OCI-LY1 (cell line): Measurements from ENCODE around the gene LSP1.
"Not testable (repeated sequence)": the region's sequence is repeated elsewhere in the genome, so short reads cannot be mapped to it uniquely, and the experiment has no call there.

Source experiments
- H2AFZ ChIP-seq: fragments of 200-600 bp; sonication (generic), shearing (Covaris generic); 2 replicates; pipeline ENCODE4 v1.6.0; 2014; ENCODE audit warnings: antibody characterized with exemption, mild to moderate bottlenecking, low read length
- H3F3A ChIP-seq: fragments of 200-600 bp; sonication (generic), shearing (Covaris generic); 2 replicates; pipeline ENCODE4 v1.6.0; 2014; ENCODE audit warnings: mild to moderate bottlenecking, antibody characterized with exemption, low read length, moderate library complexity; ENCODE audit not compliant: insufficient read depth
- H3K27ac ChIP-seq: fragments of 200-600 bp; sonication (generic); 2 replicates; pipeline ENCODE4 v1.5.1; 2014; ENCODE audit warnings: low read length, mixed run types, mild to moderate bottlenecking, low read depth; ENCODE audit not compliant: poor library complexity, severe bottlenecking
- H3K27me3 ChIP-seq: fragments of 200-600 bp; sonication (generic); 2 replicates; pipeline ENCODE4 v1.6.0; 2014; ENCODE audit warnings: antibody characterized with exemption, mild to moderate bottlenecking, low read length, moderate library complexity; ENCODE audit not compliant: insufficient read depth
- H3K36me3 ChIP-seq: fragments of 200-600 bp; sonication (generic); 2 replicates; pipeline ENCODE4 v1.6.1; 2014; ENCODE audit warnings: mild to moderate bottlenecking, antibody characterized with exemption, low read length, moderate library complexity, mixed read lengths; ENCODE audit not compliant: insufficient read depth
- H3K4me1 ChIP-seq: fragments of 200-600 bp; sonication (generic); 2 replicates; pipeline ENCODE4 v1.5.1; 2014; ENCODE audit warnings: mild to moderate bottlenecking, low read length, moderate library complexity; ENCODE audit not compliant: insufficient read depth, severe bottlenecking
- H3K4me2 ChIP-seq: fragments of 200-600 bp; sonication (generic), shearing (Covaris generic); 2 replicates; pipeline ENCODE4 v1.6.1; 2014; ENCODE audit warnings: low read length
- H3K4me3 ChIP-seq: fragments of 200-600 bp; sonication (generic); 2 replicates; pipeline ENCODE4 v1.5.1; 2014; ENCODE audit warnings: low read length, low read depth, mild to moderate bottlenecking, mixed read lengths; ENCODE audit not compliant: poor library complexity, severe bottlenecking
- H3K79me2 ChIP-seq: fragments of 200-600 bp; shearing (Covaris generic); 2 replicates; pipeline ENCODE4 v1.6.1; 2016; ENCODE audit warnings: mixed run types, low read length, mixed read lengths; ENCODE audit not compliant: insufficient read depth
- H3K9ac ChIP-seq: fragments of 200-600 bp; sonication (generic), shearing (Covaris generic); 2 replicates; pipeline ENCODE4 v1.6.1; 2014; ENCODE audit warnings: mild to moderate bottlenecking, low read length, mixed read lengths
- H3K9me2 ChIP-seq: fragments of 200-600 bp; sonication (generic), shearing (Covaris generic); 2 replicates; pipeline ENCODE4 v1.6.1; 2014; ENCODE audit warnings: low read depth, mild to moderate bottlenecking, low read length, mixed read lengths
- H3K9me3 ChIP-seq: fragments of 200-600 bp; shearing (Covaris generic); 2 replicates; pipeline ENCODE4 v1.6.1; 2014; ENCODE audit warnings: low read length, mixed read lengths
- H4K20me1 ChIP-seq: fragments of 200-600 bp; sonication (generic), shearing (Covaris generic); 2 replicates; pipeline ENCODE4 v1.6.0; 2016; ENCODE audit warnings: mild to moderate bottlenecking, low read length; ENCODE audit not compliant: insufficient read depth
- CTCF ChIP-seq: fragments of 200-600 bp; sonication (generic), shearing (Covaris generic); IDR thresholded peaks from 2 replicates; pipeline ENCODE4 v1.5.1; 2017; ENCODE audit warnings: mild to moderate bottlenecking, antibody characterized with exemption, low read length, moderate library complexity, mixed read lengths
- EZH2 ChIP-seq: fragments of 200-600 bp; sonication (generic), shearing (Covaris generic); IDR thresholded peaks from 2 replicates; pipeline ENCODE4 v1.8.0; 2017; ENCODE audit warnings: borderline replicate concordance, mixed run types, mild to moderate bottlenecking, antibody characterized with exemption, low read length, moderate library complexity, mixed read lengths

The LSP1 gene

GRCh38 chr11:1812801-1813200, 40.1 kb upstream of the LSP1 start:
- no peak overlapping the region for H3K9ac ChIP-seq
- H3K79me2 ChIP-seq, result no peaks in the 10 kb centered on the region
- no peaks in the 10 kb centered on the region for H3K4me1 ChIP-seq
- H3K27ac ChIP-seq, result no peak overlapping the region
- H3K9me3 ChIP-seq, result 0 out of 2 replicates have a peak, but pooled peaks cover 3% of the 10 kb centered on the region
- no peak for TF ChIP-seq CTCF
- TF ChIP-seq EZH2, result no peak
- H3K27me3 ChIP-seq, result peaks cover 6% of the 10 kb centered on the region; the same call in 1 of the 2 replicates
- H3F3A ChIP-seq, result no peaks in the 10 kb centered on the region
- no peak overlapping the region for H3K4me2 ChIP-seq
- no peaks in the 10 kb centered on the region for H3K36me3 ChIP-seq
- no peaks in the 10 kb centered on the region for H3K9me2 ChIP-seq
- no peak overlapping the region for H3K4me3 ChIP-seq
- H2AFZ ChIP-seq, result no peak overlapping the region
- H4K20me1 ChIP-seq, result no peaks in the 10 kb centered on the region

DNA sequence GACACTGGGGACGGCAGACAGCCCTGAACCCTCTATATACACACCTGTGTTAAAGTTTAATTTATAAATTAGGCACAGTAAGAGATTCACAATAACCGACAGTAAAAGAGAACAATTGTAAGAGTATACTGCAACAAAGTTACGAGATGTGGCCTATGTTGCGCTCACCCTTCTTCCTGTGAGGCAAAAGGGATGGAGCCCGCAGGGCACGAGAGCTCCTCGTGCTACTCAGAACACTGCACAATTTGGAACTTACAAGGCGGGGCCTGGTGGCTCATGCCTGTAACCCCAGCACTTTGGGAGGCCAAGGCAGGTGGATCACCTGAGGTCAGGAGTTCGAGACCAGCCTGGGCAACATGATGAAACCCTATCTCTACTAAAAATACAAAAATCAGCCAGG, 39.5 kb upstream of the LSP1 start:
- H3K4me1 ChIP-seq, H3K4me2 ChIP-seq, H3K27ac ChIP-seq, H4K20me1 ChIP-seq, H3K4me3 ChIP-seq, H3K9me3 ChIP-seq, H3K36me3 ChIP-seq, H3K9ac ChIP-seq, H3K79me2 ChIP-seq, H3F3A ChIP-seq, H3K9me2 ChIP-seq, H2AFZ ChIP-seq, H3K27me3 ChIP-seq: not testable (repeated sequence)

- no peaks in the 10 kb centered on the region for H3K36me3 ChIP-seq
- H3K9ac ChIP-seq, result no peak overlapping the region
- H3K4me3 ChIP-seq, result no peak overlapping the region
- H4K20me1 ChIP-seq, result no peaks in the 10 kb centered on the region
- TF ChIP-seq CTCF (no peak), EZH2 (no peak)
- no peak overlapping the region for H2AFZ ChIP-seq
- no peaks in the 10 kb centered on the region for H3F3A ChIP-seq
- H3K27me3 ChIP-seq, result peaks cover 12% of the 10 kb centered on the region; the same call in 1 of the 2 replicates
- H3K4me2 ChIP-seq, result no peak overlapping the region
- H3K79me2 ChIP-seq, result no peaks in the 10 kb centered on the region
- H3K27ac ChIP-seq, result no peak overlapping the region
- no peaks in the 10 kb centered on the region for H3K9me2 ChIP-seq
- no peaks in the 10 kb centered on the region for H3K4me1 ChIP-seq
- no peaks in the 10 kb centered on the region for H3K9me3 ChIP-seq
These were observed 38.2 kb upstream of the LSP1 start for GRCh38 chr11:1814691-1815090.

DNA sequence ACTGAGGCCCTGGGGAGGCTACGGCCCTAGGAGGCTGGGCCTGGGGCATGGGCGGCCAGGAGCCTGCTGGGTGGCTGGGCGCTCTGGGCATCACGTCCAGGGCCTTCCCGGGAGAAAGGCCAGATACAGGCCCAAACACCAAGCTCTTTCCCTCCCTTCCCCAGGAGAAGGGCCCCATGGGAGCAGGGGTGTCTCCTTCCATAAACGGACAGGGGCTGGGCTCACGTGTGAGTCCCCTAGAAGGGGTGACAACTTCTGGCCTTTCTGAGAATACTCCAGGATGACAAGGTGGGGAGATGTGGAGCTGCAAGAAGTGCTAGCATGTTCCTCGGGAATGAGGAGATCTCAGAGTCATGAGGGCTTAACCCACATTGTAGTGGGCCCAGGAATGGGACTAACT, 37.6 kb upstream of the LSP1 start:
- H3K9me3 ChIP-seq, result no peaks in the 10 kb centered on the region
- H3F3A ChIP-seq, result no peaks in the 10 kb centered on the region
- no peak overlapping the region for H3K4me2 ChIP-seq
- no peaks in the 10 kb centered on the region for H4K20me1 ChIP-seq
- no peak overlapping the region for H3K4me3 ChIP-seq
- H3K9me2 ChIP-seq, result no peaks in the 10 kb centered on the region
- no peak overlapping the region for H3K9ac ChIP-seq
- TF ChIP-seq EZH2 (no peak), CTCF (no peak)
- no peak overlapping the region for H2AFZ ChIP-seq
- no peaks in the 10 kb centered on the region for H3K36me3 ChIP-seq
- H3K27ac ChIP-seq, result no peak overlapping the region
- no peaks in the 10 kb centered on the region for H3K79me2 ChIP-seq
- H3K4me1 ChIP-seq, result no peaks in the 10 kb centered on the region
- peaks cover 12% of the 10 kb centered on the region; the same call in 1 of the 2 replicates for H3K27me3 ChIP-seq
